ENCODE measurements around the gene SLC8A3. TPM values are rescaled to one million over a fixed set of nuclear protein-coding genes. Genes with fewer than 3 reads are reported as not detected.
A peak's percentile ranks its signal among the peaks of the same experiment; 100 is the strongest.

SLC8A3 gene
- polyA plus RNA-seq, 1 donor from 2014 or later, result not detected

DNA sequence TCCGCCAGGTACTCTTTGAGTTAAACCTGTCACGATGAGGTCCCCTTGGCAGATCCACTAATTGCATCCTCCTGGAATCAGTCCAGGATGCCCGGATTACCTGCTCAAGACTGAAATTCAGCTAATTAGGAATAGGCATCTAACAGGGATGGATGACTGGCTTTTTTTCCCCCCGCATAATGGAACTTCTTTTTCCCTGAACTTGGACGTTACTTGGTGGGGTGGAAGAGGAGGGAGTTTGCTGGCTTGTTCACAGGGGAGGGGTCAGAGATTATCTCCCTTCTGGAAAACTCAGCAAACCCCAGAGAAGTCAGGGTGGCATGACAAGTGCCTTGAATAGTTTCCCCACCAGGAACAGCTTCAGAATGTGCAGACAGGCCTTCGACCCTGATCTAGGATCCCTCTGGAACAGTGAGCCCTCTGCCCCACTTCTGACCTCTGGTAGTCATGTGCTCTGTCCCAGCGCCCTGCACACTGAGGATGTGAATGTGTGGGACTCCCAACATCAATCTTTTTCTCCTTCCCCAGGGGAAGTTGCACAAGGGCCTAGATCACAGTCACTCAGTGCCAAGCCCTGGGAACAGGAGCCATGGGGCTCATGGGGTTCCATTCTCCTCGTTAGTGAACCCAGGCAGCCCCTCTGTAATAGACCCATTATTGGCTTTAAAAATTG lies 167.1 kb downstream of the SLC8A3 start:
- Mint-ChIP-seq H3K9me3 (no peaks in the 10 kb centered on the region), H3K27me3 (peaks cover 5% of the 10 kb centered on the region), H3K4me3 (no peak overlapping the region), H3K4me1 (peaks cover 0 to 9% (median 5%) of the 10 kb centered on the region in 3 donors), H3K36me3 (no peaks in the 10 kb centered on the region), H3K27ac (no peak overlapping the region)

DNA sequence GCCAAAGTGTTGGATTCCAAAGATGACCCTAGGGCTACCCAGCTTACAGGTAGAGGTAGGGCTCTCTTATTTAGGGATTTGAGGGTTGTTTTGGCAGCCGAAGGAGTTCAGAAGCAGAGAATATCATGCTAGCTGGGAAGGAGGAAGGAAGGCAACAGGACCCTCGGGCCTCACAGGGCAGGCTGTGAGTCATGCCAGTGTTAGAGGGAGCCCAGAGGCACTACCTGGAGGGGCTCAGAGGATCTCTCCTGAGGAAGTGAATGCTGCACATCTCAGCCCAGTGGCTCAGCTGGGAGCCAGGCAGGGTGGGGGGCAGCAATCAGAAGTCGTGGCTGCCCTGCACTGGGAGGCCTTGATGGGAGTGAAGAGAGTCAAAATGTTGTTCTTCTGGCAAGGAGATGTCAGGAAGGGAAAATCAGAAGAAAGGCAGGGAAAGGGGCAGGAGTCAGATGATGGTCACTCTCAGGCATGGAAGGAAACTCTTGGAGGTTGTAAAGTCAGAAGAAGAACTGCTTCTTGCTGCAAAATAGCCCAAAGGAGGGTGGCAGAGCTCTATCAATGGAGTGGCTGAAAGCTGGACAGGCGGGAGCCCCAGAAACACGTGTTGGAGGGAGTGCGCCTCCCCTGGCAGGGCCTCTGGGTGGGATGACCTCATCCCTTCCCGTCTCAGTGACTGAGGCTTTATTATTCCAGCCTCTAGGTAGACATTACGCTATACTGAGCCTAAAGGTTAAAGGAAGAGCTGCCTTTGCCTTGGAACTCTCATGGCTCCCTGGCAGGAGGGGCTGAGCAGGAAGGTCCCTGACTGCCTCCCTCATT lies 168.2 kb downstream of the SLC8A3 start:
- Mint-ChIP-seq H3K4me3 (no peak overlapping the region), H3K27ac (no peak overlapping the region), H3K36me3 (no peaks in the 10 kb centered on the region), H3K9me3 (no peaks in the 10 kb centered on the region), H3K4me1 (peaks cover 0 to 9% (median 5%) of the 10 kb centered on the region in 3 donors), H3K27me3 (peaks cover 7% of the 10 kb centered on the region)

DNA sequence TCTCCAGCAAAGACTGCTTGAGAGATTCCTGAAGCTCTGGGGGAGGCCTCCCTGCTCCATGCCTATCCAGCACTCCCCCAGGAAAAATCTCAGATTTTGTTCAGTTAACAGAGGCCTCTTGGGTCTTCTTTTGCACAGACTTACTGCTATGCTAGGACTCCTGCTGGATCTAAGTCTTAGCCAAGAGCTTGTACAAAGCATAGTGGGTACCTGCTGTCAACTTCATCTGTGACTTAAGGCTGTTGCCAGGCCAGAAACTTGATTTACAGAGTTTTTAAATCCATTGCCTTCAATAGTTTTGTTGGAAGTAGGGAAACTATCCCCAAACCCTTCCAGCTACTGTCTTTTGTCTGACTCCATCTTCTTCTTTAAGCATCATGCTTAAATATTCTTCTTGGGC lies 169.1 kb downstream of the SLC8A3 start:
- peak overlapping the region in 1 of 3 donors; percentile 11 for H3K27ac Mint-ChIP-seq
- no peaks in the 10 kb centered on the region for H3K9me3 Mint-ChIP-seq
- no peak overlapping the region for H3K4me3 Mint-ChIP-seq
- H3K27me3 Mint-ChIP-seq, result peaks cover 10% of the 10 kb centered on the region
- peaks cover 0 to 9% (median 5%) of the 10 kb centered on the region in 3 donors for H3K4me1 Mint-ChIP-seq
- no peaks in the 10 kb centered on the region for H3K36me3 Mint-ChIP-seq

DNA sequence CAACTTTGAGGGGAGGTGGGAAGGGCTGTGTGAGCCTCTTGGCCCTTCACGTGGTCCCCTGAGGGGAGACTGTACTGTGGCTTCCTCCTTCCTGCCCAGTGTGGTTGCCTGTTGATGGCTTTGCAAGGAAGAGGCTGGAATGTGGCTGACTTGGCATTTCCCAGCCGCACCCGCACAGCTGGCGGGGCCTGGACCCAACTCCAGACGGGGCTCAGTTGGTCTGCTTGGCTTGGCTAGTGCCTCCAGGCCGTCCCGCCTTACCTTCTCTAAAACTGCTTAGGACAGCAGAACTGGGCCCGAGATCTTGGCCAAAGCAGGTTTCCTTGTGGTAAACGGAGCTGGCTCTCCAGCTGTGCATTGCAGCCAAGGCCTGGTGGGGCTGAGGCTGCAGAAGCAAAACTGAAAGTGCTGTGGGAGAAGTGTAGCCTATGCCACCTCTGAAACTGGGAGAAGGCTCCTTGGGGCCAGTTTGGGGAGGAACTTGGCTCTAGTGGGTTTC lies 170.0 kb downstream of the SLC8A3 start:
- peak overlapping the region in 1 of 3 donors; percentile 3 for H3K27ac Mint-ChIP-seq
- no peaks in the 10 kb centered on the region for H3K36me3 Mint-ChIP-seq
- no peaks in the 10 kb centered on the region for H3K9me3 Mint-ChIP-seq

DNA sequence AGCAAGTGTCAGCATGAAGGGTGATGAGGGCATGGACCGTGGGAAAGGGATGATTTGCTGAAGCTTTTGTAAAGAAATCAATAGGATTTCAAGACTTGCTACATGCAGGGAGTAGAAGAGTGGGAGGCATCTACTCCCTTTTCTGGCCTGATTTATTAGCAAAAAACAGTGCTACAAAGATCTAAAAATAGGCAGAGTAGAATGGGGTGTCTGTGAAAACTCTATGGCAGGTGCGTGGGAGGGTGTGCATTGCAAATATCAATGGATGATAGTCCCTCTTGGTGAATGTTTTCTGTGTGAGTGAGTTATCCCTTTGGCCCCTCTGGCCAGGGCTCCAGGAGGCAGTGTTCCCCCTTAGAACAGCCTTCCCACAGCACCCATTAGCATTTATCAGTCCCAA lies 170.5 kb downstream of the SLC8A3 start:
- Mint-ChIP-seq H3K9me3 (no peaks in the 10 kb centered on the region), H3K27me3 (peaks cover 10% of the 10 kb centered on the region), H3K27ac (no peak overlapping the region), H3K4me1 (peaks cover 0 to 9% (median 5%) of the 10 kb centered on the region in 3 donors), H3K36me3 (no peaks in the 10 kb centered on the region), H3K4me3 (no peak overlapping the region)

More for the DNA sequence above, 170.0 kb downstream of the SLC8A3 start:
- Mint-ChIP-seq H3K27me3 (peaks cover 10% of the 10 kb centered on the region), H3K4me3 (peak overlapping the region in 1 of 4 donors; percentile 55), H3K4me1 (peaks cover 0 to 9% (median 5%) of the 10 kb centered on the region in 3 donors)

DNA sequence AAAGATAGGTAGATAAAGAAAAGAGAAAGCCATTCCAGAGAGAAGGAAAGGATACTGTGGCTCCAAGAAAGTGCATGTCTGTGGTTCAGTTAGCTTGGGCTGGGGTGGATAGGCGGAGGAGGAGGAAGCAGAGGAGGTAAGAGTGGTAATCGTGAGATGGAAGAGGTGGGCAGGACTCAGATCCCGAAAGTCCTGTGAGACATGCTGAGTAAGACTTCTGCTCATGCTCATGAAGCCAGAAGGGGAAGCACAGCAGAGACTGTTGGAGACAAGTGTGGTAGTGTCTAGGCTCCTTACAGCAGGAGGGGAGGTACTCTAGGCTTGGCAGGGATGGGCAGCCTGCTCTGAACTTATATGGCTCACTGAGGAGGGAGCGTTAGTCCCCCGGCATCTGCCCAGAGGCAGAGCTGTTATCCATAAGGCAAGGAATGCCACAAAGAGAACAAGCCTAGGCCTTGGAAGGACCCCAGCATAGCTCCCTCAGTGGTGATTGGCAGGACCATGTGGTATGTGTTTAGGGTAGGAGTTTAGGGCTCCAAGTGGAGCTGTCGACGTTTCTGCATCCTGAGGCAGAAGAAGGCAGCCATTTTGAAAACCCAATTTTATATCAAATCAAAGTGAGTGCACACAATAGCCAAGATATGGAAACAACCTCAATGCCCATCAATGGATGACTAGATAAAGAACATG lies 174.2 kb downstream of the SLC8A3 start:
- no peaks in the 10 kb centered on the region for H3K36me3 Mint-ChIP-seq
- H3K4me3 Mint-ChIP-seq, result no peak overlapping the region
- H3K27me3 Mint-ChIP-seq, result peaks cover 10% of the 10 kb centered on the region
- H3K9me3 Mint-ChIP-seq, result no peaks in the 10 kb centered on the region
- no peak overlapping the region for H3K27ac Mint-ChIP-seq
- peaks cover 0 to 9% (median 5%) of the 10 kb centered on the region in 3 donors for H3K4me1 Mint-ChIP-seq

DNA sequence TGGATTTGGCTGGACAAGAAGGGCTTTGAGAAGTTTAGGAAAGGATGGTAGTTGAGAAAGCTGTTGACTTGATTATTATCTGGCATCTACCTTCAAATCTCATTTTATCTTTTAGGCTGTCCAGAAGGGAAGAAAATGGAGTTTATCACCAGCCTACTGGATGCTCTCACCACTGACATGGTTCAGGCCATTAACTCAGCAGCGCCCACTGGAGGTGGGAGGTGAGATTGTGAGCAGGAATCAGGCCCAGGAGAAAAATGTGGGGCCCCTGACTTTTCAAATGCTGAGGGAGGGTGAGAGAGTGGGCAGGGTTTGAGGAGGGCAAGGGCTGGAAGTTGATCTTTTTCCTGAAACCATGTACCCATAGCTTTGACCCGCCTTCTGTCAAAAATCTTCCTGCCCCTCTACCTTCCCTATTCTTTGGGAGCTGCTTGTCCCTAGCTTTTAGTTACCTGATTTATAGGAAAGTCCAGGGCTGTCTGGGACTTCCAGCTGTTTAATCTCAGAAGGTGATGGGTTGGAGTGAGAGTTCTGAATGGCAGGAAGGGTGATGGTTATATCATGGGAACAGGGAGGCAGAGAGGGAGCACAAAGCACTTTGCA lies 175.4 kb downstream of the SLC8A3 start:
- H3K27ac Mint-ChIP-seq, result no peak overlapping the region
- H3K27me3 Mint-ChIP-seq, result peaks cover 10% of the 10 kb centered on the region

DNA sequence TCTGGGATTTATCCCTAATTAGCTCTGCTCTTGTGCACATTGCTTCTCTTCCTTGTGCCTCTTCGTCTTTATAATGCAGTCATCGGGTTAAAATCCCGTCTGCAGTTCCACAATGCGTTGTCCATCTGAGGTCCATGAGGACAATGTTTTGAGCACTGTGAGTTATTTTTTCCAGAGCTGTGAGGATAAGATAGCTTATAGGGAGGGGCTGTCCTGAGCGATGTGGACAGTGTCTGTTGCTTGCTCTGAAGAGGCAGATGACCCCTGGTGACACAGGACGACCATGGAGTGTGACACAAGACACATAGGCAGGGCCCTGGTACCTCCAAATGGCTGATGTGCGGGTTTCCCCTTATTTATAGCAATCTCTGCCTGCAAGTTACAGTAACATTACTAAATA lies 177.0 kb downstream of the SLC8A3 start:
- H3K27me3 Mint-ChIP-seq, result peaks cover 5% of the 10 kb centered on the region
- peaks cover 0 to 9% (median 9%) of the 10 kb centered on the region in 3 donors for H3K4me1 Mint-ChIP-seq
- no peaks in the 10 kb centered on the region for H3K36me3 Mint-ChIP-seq
- H3K9me3 Mint-ChIP-seq, result no peaks in the 10 kb centered on the region
- H3K27ac Mint-ChIP-seq, result no peak overlapping the region
- no peak overlapping the region for H3K4me3 Mint-ChIP-seq

More for the DNA sequence above, 175.4 kb downstream of the SLC8A3 start:
- no peak overlapping the region for H3K4me3 Mint-ChIP-seq
- no peaks in the 10 kb centered on the region for H3K36me3 Mint-ChIP-seq
- H3K9me3 Mint-ChIP-seq, result no peaks in the 10 kb centered on the region
- peaks cover 5 to 9% (median 5%) of the 10 kb centered on the region in 3 donors for H3K4me1 Mint-ChIP-seq

DNA sequence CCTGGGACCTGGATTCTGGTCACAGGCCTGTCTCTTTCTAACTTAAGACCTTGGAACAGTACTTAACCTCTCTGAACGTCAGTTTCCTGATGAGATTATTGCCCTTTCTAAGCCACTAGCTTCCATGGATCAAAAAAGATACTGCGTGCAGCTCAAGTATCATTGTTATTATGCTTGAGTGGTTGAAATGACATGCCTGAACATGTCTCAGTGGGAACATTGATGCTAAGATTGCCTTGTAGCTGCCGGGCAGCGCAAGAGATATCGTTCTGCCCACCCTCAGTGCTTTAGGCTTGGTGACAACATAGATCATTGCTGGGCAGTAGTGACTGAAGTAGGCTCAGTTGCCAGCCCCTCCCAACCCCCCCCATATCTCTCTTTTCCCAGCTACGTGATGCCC lies 177.7 kb downstream of the SLC8A3 start:
- H3K27me3 Mint-ChIP-seq, result peaks cover 5% of the 10 kb centered on the region
- H3K36me3 Mint-ChIP-seq, result no peaks in the 10 kb centered on the region
- no peaks in the 10 kb centered on the region for H3K9me3 Mint-ChIP-seq
- no peak overlapping the region for H3K27ac Mint-ChIP-seq
- H3K4me3 Mint-ChIP-seq, result no peak overlapping the region
- peaks cover 0 to 9% (median 9%) of the 10 kb centered on the region in 3 donors for H3K4me1 Mint-ChIP-seq

DNA sequence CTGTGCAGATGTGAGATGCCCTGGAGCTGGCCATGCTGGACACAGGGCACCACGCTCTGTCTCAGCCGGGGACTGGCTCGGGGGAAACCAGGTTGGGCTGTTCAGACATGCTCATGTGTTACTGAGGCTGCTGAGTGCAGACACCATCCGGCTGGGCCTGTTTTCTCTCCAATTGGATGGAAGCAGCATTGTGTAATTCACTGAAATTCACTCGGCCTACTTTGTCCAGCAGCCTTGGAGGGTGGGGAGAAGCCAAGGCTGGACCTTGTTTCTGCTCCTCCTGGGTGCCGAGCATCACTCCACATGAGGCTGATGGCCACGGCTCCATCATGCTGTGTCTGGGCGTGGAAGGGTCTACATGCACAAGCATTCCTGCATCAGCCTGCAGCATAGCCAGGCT lies 178.8 kb downstream of the SLC8A3 start:
- Mint-ChIP-seq H3K36me3 (no peaks in the 10 kb centered on the region), H3K4me3 (no peak overlapping the region), H3K4me1 (peaks cover 0 to 9% (median 9%) of the 10 kb centered on the region in 3 donors), H3K27me3 (peaks cover 2% of the 10 kb centered on the region), H3K27ac (no peak overlapping the region), H3K9me3 (no peaks in the 10 kb centered on the region)

DNA sequence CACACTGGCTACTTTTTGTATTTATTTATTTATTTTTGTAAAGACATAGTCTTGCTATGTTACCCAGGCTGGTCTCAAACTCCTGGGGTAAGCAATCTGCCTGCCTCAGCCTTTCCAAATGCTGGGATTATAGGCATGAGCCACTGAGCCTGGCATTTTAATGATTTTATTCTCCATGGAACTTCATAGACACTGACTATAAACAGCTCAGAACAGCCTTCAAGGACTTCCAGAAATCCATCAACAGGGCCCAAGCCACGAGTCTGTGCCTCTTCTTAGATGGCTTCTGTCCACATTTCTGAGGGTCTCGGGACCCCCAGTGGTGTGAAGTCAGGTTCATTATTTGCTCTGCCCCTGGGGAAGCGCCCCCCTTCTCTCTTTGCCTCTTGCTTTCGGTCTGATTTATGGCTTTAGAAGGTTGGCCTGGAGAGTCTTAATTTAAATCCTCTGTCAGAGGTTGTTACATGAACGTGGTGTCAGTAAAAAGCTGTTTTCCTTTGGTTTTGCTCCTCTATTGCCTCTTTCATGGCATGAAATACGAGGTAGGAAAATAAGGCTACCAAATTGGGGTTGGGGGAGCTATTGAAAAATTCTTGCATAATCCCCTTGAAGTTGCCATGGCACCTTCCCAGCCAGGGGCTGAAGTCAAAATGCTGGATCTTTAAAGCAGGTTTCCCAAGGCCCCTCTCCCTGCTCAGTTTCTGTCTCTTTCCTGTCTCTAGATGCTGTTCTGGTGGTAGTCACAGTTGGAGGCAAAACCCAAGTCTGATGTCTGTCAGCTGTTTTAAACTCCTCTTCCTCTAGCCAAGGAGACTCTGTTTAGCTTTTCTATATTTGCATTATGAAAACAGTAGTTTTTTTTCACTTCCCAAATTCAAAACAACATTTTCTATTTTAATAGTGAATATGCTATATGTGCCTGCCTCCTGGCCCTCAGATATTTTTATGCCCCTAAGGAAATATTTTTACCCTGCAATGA lies 180.2 kb downstream of the SLC8A3 start:
- no peaks in the 10 kb centered on the region for H3K9me3 Mint-ChIP-seq
- peaks cover 0 to 9% (median 9%) of the 10 kb centered on the region in 3 donors for H3K4me1 Mint-ChIP-seq
- no peak overlapping the region for H3K4me3 Mint-ChIP-seq
- H3K27ac Mint-ChIP-seq, result no peak overlapping the region
- H3K27me3 Mint-ChIP-seq, result peaks cover 2% of the 10 kb centered on the region
- H3K36me3 Mint-ChIP-seq, result no peaks in the 10 kb centered on the region

DNA sequence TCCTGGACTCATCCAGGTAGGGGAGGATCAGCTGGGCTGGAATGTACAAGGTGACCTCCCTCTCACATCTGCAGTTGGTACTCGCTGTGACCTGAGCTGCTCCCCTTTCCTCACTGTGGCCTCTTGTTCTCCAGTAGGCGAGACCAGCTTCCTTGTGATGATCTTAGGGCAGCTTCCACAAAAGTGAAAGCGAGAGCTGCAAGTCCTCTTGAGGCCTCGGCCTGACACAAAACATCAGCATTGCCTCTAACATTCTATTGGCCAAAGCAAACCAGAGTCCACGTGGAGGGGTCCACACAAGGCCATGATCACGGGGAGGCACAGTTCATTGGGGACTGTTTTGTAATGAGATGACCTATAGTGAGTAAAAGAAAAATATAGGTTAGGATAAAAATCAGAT lies 182.1 kb downstream of the SLC8A3 start:
- no peaks in the 10 kb centered on the region for H3K36me3 Mint-ChIP-seq

DNA sequence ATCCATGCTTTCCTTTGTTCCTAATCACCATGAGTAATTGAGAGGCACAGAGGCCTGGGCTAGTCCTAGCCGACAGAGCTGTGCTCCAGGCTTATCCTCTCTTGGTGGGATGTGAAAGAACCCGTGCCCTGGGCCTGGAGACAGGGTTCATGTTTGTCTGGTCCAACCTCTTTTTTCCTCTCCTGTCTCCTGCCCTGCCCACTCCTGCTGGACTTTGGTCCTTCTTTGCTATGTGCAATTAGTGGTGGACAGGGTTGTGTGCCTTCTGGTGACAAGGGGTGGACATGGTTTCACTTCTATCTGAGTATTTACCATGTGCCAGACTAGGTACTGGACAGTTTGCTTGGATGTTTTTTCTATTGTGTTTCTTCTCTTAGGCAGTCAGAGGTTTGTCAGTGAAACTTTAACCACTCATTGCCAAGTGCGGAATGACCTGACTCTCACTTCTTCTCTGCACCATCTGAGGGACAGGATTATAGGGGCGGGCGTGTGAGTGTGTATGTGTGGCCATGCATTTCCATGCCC lies 183.4 kb downstream of the SLC8A3 start:
- H3K9me3 Mint-ChIP-seq, result no peaks in the 10 kb centered on the region
- no peak overlapping the region for H3K27ac Mint-ChIP-seq
- H3K36me3 Mint-ChIP-seq, result no peaks in the 10 kb centered on the region
- no peak overlapping the region for H3K4me3 Mint-ChIP-seq
- peaks cover 1 to 12% (median 9%) of the 10 kb centered on the region in 3 donors for H3K4me1 Mint-ChIP-seq
- peaks cover 2% of the 10 kb centered on the region for H3K27me3 Mint-ChIP-seq

More for the DNA sequence above, 182.1 kb downstream of the SLC8A3 start:
- no peaks in the 10 kb centered on the region for H3K9me3 Mint-ChIP-seq
- no peak overlapping the region for H3K27ac Mint-ChIP-seq
- H3K4me3 Mint-ChIP-seq, result no peak overlapping the region
- H3K27me3 Mint-ChIP-seq, result peaks cover 2% of the 10 kb centered on the region
- H3K4me1 Mint-ChIP-seq, result peaks cover 0 to 9% (median 9%) of the 10 kb centered on the region in 3 donors
